ENCODE data around the gene DTX3. TPM values are rescaled to one million over a fixed set of nuclear protein-coding genes. Genes with fewer than 3 reads are reported as not detected.

DTX3 gene
- total RNA-seq, 1 experiment from 2014 or later = 67.5 TPM

DNA sequence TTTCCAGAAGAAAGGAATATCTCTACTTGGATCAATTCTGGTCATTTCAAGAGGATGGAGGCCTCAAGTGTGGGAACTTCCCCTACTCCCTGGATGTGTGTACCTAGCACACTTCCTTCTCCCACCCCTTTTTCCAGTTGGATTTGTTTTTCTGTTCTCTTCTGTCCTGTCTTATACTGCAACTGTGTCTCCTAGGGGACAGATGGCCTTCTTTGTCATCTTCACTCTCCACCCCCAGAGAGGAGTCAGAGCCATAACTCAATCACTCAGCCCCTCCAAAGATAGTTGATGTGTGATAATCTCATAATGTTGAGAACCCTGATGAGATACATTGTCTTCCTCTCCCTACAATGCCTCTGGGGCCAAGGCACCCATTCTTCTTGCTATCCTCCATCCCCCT, 2.1 kb upstream of the DTX3 start:
- H4K91ac ChIP-seq (ENCODE audit: insufficient read length, low read depth, low read length) = no peak overlapping the region
- H3K9me3 ChIP-seq (ENCODE audit: control insufficient read depth, low read depth, low read length) = no peaks in the 10 kb centered on the region
- H3K36me3 Mint-ChIP-seq (ENCODE audit: insufficient read depth in 1 of 3, low read depth in 3 of 3) = peaks cover 11 to 57% (median 38%) of the 10 kb centered on the region in 3 experiments; a peak in 6 of 7 replicates
- no peak overlapping the region for H3K27ac Mint-ChIP-seq
- no peaks in the 10 kb centered on the region for H3K79me2 ChIP-seq (ENCODE audit: insufficient read depth, low read length)
- H3K9ac ChIP-seq (ENCODE audit: extremely low read depth, insufficient read length, low read length) = no peak overlapping the region
- no peak overlapping the region for H4K8ac ChIP-seq (replicated peaks; ENCODE audit: insufficient read length, low read depth, low read length)
- TF ChIP-seq, protein P1, sequence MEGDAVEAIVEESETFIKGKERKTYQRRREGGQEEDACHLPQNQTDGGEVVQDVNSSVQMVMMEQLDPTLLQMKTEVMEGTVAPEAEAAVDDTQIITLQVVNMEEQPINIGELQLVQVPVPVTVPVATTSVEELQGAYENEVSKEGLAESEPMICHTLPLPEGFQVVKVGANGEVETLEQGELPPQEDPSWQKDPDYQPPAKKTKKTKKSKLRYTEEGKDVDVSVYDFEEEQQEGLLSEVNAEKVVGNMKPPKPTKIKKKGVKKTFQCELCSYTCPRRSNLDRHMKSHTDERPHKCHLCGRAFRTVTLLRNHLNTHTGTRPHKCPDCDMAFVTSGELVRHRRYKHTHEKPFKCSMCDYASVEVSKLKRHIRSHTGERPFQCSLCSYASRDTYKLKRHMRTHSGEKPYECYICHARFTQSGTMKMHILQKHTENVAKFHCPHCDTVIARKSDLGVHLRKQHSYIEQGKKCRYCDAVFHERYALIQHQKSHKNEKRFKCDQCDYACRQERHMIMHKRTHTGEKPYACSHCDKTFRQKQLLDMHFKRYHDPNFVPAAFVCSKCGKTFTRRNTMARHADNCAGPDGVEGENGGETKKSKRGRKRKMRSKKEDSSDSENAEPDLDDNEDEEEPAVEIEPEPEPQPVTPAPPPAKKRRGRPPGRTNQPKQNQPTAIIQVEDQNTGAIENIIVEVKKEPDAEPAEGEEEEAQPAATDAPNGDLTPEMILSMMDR (conservative IDR thresholded peaks at IDR 0.05) = no peak
- no peak overlapping the region for H3K56ac ChIP-seq (ENCODE audit: insufficient read length, low read depth, low read length)
- no peaks in the 10 kb centered on the region for H4K20me1 ChIP-seq (ENCODE audit: control insufficient read depth, insufficient read depth, insufficient read length)
- H3K9me3 Mint-ChIP-seq = no peaks in the 10 kb centered on the region; a peak in 1 of 5 replicates
- H2BK120ac ChIP-seq (ENCODE audit: low read depth, low read length, poor library complexity, severe bottlenecking) = no peak overlapping the region
- no peak for DNase-seq
- H2BK5ac ChIP-seq (ENCODE audit: insufficient read length, low read length) = no peak overlapping the region
- H3K79me1 ChIP-seq (ENCODE audit: insufficient read depth, low read depth, low read length, poor library complexity, severe bottlenecking) = no peaks in the 10 kb centered on the region
- no peak overlapping the region for H3K4ac ChIP-seq (ENCODE audit: low read depth, low read length)
- H3T11ph ChIP-seq (ENCODE audit: low read length) = no peak overlapping the region
- H3K14ac ChIP-seq (ENCODE audit: insufficient read depth, low read length) = no peak overlapping the region
- H4K5ac ChIP-seq (ENCODE audit: insufficient read length, low read depth, low read length) = no peak overlapping the region
- H2BK15ac ChIP-seq (ENCODE audit: low read depth, low read length) = no peak overlapping the region
- no peaks in the 10 kb centered on the region for H3K27me3 ChIP-seq (ENCODE audit: insufficient read depth, low read length)
- no peaks in the 10 kb centered on the region for H3K27me3 Mint-ChIP-seq (ENCODE audit: low read depth)
- no peak overlapping the region for H3K23ac ChIP-seq (ENCODE audit: insufficient read length, low read depth, low read length)
- no peak overlapping the region for H3K4me3 Mint-ChIP-seq
- peaks cover 14% of the 10 kb centered on the region for H3K23me2 ChIP-seq (ENCODE audit: insufficient read length, low read depth, low read length, poor library complexity, severe bottlenecking)
- peaks cover 19 to 21% of the 10 kb centered on the region in 2 experiments for H3K4me1 Mint-ChIP-seq
- no peak overlapping the region for H3K4me2 ChIP-seq (ENCODE audit: insufficient read depth, insufficient read length, low read length)
- H2BK20ac ChIP-seq (ENCODE audit: low read depth, low read length, poor library complexity, severe bottlenecking) = no peak overlapping the region
- no peak overlapping the region for H3K18ac ChIP-seq (ENCODE audit: insufficient read length, low read depth, low read length)
- H3K4me1 ChIP-seq (ENCODE audit: insufficient read depth, low read length) = peaks cover 3% of the 10 kb centered on the region
- no peak overlapping the region for H3K27ac ChIP-seq (ENCODE audit: insufficient read length, low read depth, low read length)
- no peak overlapping the region for H2AFZ ChIP-seq (ENCODE audit: low read length)
- no peak overlapping the region for H2AK5ac ChIP-seq (ENCODE audit: insufficient read length, low read length)
- H2BK12ac ChIP-seq (ENCODE audit: insufficient read length, low read depth, low read length) = no peak overlapping the region
